BJ (cell line): ENCODE data around the gene AP1S1. TPM values are rescaled to one million over a fixed set of nuclear protein-coding genes. Genes with fewer than 3 reads are reported as not detected.
"Not testable (repeated sequence)": the region's sequence is repeated elsewhere in the genome, so short reads cannot be mapped to it uniquely, and the experiment has no call there.

Experiments used
- CTCF ChIA-PET: fragments of 350-600 bp; formaldehyde crosslinking; extraction: SDS; loops from one replicate; lab custom pipeline; 2021; ENCODE audit warnings: antibody characterized with exemption, inconsistent platforms; lab: Yijun Ruan, JAX
- POLR2A ChIA-PET: fragments of 300-600 bp; sonication (Branson Sonifier 250); formaldehyde crosslinking; extraction: SDS; loops from one replicate; lab custom pipeline; 2021; ENCODE audit warnings: antibody characterized with exemption; lab: Charles Lee
- DNase-seq: peaks from one replicate; pipeline ENCODE4 v3.0.0-alpha.2; 2011; ENCODE audit warnings: low read depth
- H3K27me3 ChIP-seq: 2 replicates; pipeline ENCODE4 v1.6.0; 2011; ENCODE audit warnings: low read length; ENCODE audit not compliant: control insufficient read depth, insufficient read depth
- H3K36me3 ChIP-seq: 2 replicates; pipeline ENCODE4 v1.5.1; 2011; ENCODE audit warnings: low read length; ENCODE audit not compliant: control insufficient read depth, insufficient read depth
- H3K4me3 ChIP-seq: 2 replicates; pipeline ENCODE4 v1.5.1; 2011; ENCODE audit warnings: low read depth, mild to moderate bottlenecking, control low read depth, low read length
- polyA plus RNA-seq: library from polyadenylated mRNA; depleted of rRNA; stranded (reverse); fragments of >200 nt; gene quantifications from 2 replicates; pipeline ENCODE4 v1.2.3, GENCODE V29; 2011
- TF ChIP-seq, protein P1 (sequence below): IDR thresholded peaks from 2 replicates; pipeline ENCODE4 v1.5.1; 2011; ENCODE audit warnings: low read depth, mild to moderate bottlenecking, control low read depth, inconsistent platforms, low read length, moderate library complexity; ENCODE audit not compliant: insufficient read depth

AP1S1 gene
- polyA plus RNA-seq, 1 experiment: 270 TPM

DNA sequence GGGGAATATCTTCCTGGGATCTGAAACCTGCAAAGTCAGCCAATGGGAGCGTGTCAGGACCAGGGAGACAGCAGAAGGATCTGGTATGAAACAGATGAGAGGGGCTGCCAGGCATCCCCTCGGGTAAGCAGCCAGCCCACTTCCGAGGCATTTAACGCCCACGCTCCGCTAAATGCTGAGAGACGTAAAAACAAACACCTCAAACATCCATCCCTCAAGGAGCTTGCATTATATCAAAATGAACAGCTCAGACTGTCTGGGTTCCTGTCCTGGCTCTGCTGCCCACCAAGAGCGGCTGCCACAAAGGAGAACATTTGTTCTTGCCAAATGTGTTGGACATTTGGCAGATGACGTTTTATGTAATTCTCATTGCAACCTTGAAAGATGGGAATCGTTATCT lies 34.4 kb upstream of the AP1S1 start:
- H3K36me3 ChIP-seq: no peaks in the 10 kb centered on the region
- POLR2A ChIA-PET: no interaction called here
- CTCF ChIA-PET: interaction anchor here (0.9 kb wide), 1 partner anchor 19 kb away, joined by 3 read pairs; no protein-coding TSS in a partner anchor
- TF ChIP-seq, protein P1, sequence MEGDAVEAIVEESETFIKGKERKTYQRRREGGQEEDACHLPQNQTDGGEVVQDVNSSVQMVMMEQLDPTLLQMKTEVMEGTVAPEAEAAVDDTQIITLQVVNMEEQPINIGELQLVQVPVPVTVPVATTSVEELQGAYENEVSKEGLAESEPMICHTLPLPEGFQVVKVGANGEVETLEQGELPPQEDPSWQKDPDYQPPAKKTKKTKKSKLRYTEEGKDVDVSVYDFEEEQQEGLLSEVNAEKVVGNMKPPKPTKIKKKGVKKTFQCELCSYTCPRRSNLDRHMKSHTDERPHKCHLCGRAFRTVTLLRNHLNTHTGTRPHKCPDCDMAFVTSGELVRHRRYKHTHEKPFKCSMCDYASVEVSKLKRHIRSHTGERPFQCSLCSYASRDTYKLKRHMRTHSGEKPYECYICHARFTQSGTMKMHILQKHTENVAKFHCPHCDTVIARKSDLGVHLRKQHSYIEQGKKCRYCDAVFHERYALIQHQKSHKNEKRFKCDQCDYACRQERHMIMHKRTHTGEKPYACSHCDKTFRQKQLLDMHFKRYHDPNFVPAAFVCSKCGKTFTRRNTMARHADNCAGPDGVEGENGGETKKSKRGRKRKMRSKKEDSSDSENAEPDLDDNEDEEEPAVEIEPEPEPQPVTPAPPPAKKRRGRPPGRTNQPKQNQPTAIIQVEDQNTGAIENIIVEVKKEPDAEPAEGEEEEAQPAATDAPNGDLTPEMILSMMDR: no peak
- no peaks in the 10 kb centered on the region for H3K27me3 ChIP-seq
- DNase-seq: no peak
- H3K4me3 ChIP-seq: no peak overlapping the region

DNA sequence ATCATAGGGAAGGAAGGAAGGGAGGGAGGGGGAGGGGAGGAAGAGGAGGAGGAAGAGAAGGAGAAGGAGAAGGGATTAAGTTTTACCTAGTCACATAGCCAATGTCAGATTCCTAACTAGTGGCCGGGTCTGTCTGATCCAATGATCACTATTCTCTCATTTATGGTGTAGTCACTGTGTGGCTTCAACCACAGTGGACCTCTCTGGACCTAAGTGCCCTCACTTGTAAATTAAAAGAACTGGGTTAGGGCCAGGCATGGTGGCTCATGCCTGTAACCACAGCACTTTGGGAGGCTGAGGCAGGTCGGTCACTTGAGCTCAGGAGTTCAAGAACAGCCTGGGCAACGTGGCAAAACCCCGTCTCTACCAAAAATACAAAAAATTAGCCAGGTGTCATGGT lies 34.0 kb upstream of the AP1S1 start:
- no peak for DNase-seq
- Histone ChIP-seq H3K27me3 (no peaks in the 10 kb centered on the region), H3K36me3 (no peaks in the 10 kb centered on the region), H3K4me3 (no peak overlapping the region)
- ChIA-PET POLR2A (interaction anchor here (0.5 kb wide), 1 partner anchor 16 kb away, joined by 5 read pairs; no protein-coding TSS in a partner anchor), CTCF (interaction anchor here (0.6 kb wide), 1 partner anchor 1099 kb away, joined by 3 read pairs; no protein-coding TSS in a partner anchor)
- TF ChIP-seq, protein P1: no peak

DNA sequence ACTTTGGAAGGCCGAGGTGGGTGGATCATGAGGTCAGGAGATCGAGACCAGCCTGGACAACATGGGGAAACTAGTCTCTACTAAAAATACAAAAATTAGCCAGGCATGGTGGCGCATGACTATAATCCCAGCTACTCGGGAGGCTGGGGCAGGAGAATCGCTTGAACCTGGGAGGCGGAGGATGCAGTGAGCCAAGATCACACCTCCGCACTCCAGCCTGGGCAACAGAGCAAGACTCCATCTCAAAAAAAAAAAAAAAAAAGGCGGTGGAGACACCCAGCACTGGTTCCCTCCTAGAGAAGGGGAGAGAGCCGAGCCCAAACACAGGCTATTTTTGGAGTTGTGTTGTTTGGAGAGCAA lies 32.7 kb upstream of the AP1S1 start:
- H3K27me3 ChIP-seq, H3K4me3 ChIP-seq, H3K36me3 ChIP-seq, DNase-seq: not testable (repeated sequence)
- ChIA-PET POLR2A (interaction anchor here (0.6 to 1.0 kb wide), 4 partner anchors 34 to 528 kb away, joined by 3 to 11 read pairs (median 5); partner anchors contain the start of genes SLC12A9 and TRIM56), CTCF (interaction anchor here (1.4 to 2.4 kb wide), 2 partner anchors 20 to 226 kb away, joined by 4 to 9 read pairs; partner anchors contain the start of gene ACHE)

DNA sequence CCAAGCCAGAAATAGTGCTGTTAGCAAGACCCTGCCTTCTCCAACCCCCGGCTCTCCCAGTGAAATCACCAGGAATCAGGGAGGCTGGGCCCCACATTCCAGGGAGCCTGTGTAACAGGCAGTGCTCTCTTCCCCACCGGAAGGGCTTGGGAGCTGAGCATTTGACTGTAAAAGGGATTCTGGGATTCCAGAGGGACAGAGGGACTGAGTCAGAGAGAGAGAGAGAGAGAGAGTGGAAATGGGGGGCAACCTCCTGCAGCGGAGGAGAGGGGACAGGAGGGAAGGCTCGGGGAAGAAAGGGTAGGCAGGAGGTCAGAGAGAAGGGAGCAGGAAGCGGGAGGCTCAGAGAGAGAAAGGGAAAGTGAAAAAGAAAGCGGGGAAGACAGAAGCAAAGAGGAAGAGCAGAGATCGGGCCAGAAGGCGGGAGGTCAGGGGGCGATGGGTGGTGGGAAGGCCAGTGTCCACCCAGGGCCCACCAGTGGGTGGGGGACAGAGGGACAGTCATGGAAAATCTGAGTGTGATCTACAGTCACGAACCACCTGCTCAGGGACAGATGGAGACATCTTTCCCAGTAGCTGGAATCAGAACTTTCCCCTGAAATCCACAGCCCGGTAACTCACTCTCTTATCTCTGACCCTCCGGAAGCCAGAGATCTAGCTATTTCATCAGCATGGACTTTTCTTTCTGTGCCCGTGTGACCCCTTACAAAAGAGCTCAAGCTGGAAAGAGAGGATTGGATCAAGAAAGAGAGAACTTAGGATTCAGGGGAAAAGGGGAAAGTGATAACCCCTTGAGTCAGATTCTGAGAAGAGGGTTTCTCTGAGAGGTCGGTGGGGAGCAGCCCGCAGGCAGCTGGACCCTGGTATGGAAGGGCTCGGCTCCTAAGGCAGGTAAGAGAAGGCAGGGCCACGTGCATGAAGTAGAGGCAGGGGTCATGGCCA lies 32.0 kb upstream of the AP1S1 start:
- H3K4me3 ChIP-seq: peak overlapping the region; percentile 36
- H3K36me3 ChIP-seq: no peaks in the 10 kb centered on the region
- CTCF ChIA-PET: interaction anchor here (0.6 to 3.1 kb wide), 6 partner anchors 12 to 227 kb away, joined by 3 to 15 read pairs (median 4); partner anchors contain the start of gene ACHE
- TF ChIP-seq, protein P1: no peak
- DNase-seq: peak; percentile 97
- POLR2A ChIA-PET: interaction anchor here (0.6 to 1.0 kb wide), 4 partner anchors 35 to 528 kb away, joined by 3 to 11 read pairs (median 5); partner anchors contain the start of genes SLC12A9 and TRIM56
- H3K27me3 ChIP-seq: no peaks in the 10 kb centered on the region

DNA sequence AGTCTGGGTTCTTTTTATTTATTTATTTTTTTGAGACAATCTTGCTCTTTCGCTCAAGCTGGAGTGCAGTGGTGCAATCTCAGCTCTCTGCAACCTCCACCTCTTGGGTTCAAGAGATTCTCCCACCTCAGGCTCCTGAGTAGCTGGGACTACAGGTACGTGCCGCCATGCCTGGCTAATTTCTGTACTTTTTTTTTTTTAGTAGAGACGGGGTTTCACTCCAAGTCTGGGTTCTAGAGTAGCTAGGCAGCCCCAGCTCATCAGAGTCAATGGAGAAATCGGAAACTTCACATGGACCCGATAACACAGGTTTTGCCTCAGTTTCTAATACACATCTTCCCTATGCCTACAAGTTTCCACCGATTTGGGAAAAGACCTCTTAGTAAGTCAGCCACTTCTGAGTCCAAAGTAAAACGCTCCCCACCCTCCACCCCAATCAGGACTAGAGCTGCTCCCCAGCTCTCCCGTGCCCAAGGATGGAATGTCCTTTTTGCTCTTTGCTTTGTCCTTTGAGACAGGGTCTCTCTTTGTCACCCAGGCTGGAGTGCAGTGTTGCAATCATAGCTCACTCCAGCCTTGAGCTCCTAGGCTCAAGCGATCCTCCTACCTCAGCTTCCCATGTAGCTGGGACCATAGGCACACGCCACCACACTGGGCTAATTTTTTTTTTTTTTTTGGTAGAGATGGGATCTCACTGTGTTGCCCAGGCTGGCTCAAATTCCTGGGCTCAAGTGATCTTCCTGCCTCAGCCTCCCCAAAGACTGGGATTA lies 31.2 kb upstream of the AP1S1 start:
- TF ChIP-seq, protein P1: no peak
- DNase-seq: no peak
- no peaks in the 10 kb centered on the region for H3K36me3 ChIP-seq
- no peak overlapping the region for H3K4me3 ChIP-seq
- ChIA-PET CTCF (interaction anchor here (0.8 to 3.1 kb wide), 7 partner anchors 11 to 228 kb away, joined by 3 to 15 read pairs (median 3); partner anchors contain the start of genes ACHE and TRIM56), POLR2A (no interaction called here)
- H3K27me3 ChIP-seq: no peaks in the 10 kb centered on the region
